Measurements from ENCODE around the gene SPACA9. TPM values are rescaled to one million over a fixed set of nuclear protein-coding genes. Genes with fewer than 3 reads are reported as not detected.

The SPACA9 gene
- total RNA-seq (2022; extraction: Qiagen RNA extraction), result 4.5 to 5.9 TPM (median 5.3 TPM) in 5 replicates

DNA sequence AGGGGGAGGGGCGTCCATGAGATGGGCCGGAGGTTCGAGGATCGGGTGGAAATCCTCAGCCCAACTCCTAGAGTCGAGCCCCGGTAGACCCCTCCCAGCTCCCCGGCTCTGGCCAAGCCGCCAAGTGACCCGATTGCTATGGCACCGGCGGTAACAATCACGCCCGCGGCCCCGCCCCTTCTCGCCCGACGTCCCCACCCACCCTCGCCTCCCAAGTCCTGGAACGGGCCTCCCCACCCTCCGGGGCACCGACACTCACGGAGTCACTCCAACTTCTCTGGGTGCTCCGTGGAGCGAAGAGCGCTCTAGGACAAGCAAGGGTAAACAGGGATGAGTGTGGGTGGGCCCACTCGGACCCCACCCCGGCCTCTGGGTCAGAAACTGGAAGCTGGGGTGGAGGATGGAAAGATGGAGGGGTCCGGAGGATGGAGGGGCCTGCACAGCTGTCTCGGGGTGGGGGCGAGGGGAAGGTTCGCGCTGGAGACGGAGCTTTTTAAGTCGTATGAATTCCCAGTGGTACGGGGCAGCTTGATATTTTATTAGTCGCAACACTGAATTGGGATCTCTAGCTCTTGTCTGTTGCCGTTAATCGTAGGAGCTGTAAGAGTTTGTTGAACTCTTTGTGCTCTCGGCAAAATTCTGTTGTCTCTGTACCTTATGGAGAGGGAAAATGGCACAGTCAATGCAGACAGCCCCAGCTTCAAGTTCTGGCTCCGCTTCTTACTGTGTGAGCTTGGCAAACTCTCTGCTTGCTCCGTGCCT lies at the start of gene SPACA9:
TSS of gene SPACA9 (plus strand) at position 204 of the 762 bp plus-strand sequence. CDS start 5,050 bp downstream, outside the sequence.

GRCh38 chr9:132877824-132878694 lies 639 bp upstream of the SPACA9 start, which contains the start of gene AK8:
Gene AK8 (minus strand): TSS chr9:132878284. CDS start chr9:132878255, 29 bp downstream.

Other genes with a start within 250 kb of the SPACA9 start
- gene DDX31, start 208.9 kb upstream of the SPACA9 start, total RNA-seq (2022; extraction: Qiagen RNA extraction), result 23.3 to 27.1 TPM (median 23.6 TPM) in 5 replicates
- 16.0 to 18.7 TPM (median 16.8 TPM) in 5 replicates for gene GTF3C4, start 208.4 kb upstream of the SPACA9 start, total RNA-seq (2022; extraction: Qiagen RNA extraction)
- gene AK8, start 614 bp upstream of the SPACA9 start, total RNA-seq (2022; extraction: Qiagen RNA extraction), result 0.82 to 1.3 TPM (median 0.93 TPM) in 5 replicates
- gene TSC1, start 65.7 kb downstream of the SPACA9 start, total RNA-seq (2022; extraction: Qiagen RNA extraction), result 14.0 to 17.6 TPM (median 14.6 TPM) in 5 replicates
- 0.07 to 0.11 TPM (median 0.10 TPM) in 4 of 5 replicates, not detected in the other for gene GFI1B, start 99.8 kb downstream of the SPACA9 start, total RNA-seq (2022; extraction: Qiagen RNA extraction)
- 60.0 to 68.5 TPM (median 66.0 TPM) in 5 replicates for gene GTF3C5, start 152.1 kb downstream of the SPACA9 start, total RNA-seq (2022; extraction: Qiagen RNA extraction)
- gene CEL, start 183.1 kb downstream of the SPACA9 start, total RNA-seq (2022; extraction: Qiagen RNA extraction), result 0.39 to 0.93 TPM (median 0.71 TPM) in 5 replicates
- 23.5 to 31.1 TPM (median 29.2 TPM) in 5 replicates for gene RALGDS, start 242.3 kb downstream of the SPACA9 start, total RNA-seq (2022; extraction: Qiagen RNA extraction)

Data from A549 treated with AZD2906 at 1 μM for 4 hours (cell line).